Breast epithelium (tissue), 3 donors: ENCODE data around the gene ABTB2.

ENCODE experiments used
- POLR2A ChIP-seq: fragments of 450-650 bp; IDR thresholded peaks from one replicate; pipeline ENCODE4 v1.6.1; 2016; ENCODE audit warnings: antibody characterized with exemption, mild to moderate bottlenecking, moderate library complexity
- POLR2AphosphoS5 ChIP-seq, 3 donors: sonication (generic); formaldehyde crosslinking; IDR thresholded peaks; one replicate each; pipeline ENCODE4 v1.6.1; 2017; ENCODE audit warnings: antibody characterized with exemption in 3 of 3
- TF ChIP-seq, protein P1 (sequence below), 3 donors: fragments of 450-650 bp; IDR thresholded peaks; one replicate each; pipeline ENCODE4 v1.5.1; 2016 to 2017; ENCODE audit warnings: antibody characterized with exemption in 3 of 3, mild to moderate bottlenecking in 3 of 3, moderate library complexity in 3 of 3

DNA sequence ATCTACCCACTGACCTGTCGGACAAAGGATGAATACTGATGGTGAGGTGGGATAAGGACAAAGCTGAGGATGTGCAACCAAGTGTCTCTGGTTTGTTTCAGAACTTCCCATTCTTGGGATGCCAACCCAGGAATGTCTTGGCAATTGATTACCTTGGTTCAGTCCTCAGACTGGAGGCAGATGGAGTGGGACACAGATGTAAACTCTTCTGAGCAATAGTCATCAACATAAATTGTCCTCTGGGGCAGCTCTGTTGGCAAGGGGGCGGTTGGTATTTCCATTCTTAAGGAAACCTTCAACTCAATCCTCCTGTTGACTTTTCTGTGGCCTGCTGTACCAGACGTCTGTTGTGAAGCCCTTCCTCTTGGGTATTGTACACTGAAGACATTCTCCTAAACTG is 6.8 kb downstream of the ABTB2 start:
- TF ChIP-seq, protein P1, sequence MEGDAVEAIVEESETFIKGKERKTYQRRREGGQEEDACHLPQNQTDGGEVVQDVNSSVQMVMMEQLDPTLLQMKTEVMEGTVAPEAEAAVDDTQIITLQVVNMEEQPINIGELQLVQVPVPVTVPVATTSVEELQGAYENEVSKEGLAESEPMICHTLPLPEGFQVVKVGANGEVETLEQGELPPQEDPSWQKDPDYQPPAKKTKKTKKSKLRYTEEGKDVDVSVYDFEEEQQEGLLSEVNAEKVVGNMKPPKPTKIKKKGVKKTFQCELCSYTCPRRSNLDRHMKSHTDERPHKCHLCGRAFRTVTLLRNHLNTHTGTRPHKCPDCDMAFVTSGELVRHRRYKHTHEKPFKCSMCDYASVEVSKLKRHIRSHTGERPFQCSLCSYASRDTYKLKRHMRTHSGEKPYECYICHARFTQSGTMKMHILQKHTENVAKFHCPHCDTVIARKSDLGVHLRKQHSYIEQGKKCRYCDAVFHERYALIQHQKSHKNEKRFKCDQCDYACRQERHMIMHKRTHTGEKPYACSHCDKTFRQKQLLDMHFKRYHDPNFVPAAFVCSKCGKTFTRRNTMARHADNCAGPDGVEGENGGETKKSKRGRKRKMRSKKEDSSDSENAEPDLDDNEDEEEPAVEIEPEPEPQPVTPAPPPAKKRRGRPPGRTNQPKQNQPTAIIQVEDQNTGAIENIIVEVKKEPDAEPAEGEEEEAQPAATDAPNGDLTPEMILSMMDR (IDR thresholded peaks at IDR 0.05): no peak
- TF ChIP-seq POLR2AphosphoS5 (IDR thresholded peaks at IDR 0.05): no peak
- no peak for TF ChIP-seq POLR2A
